ENCODE measurements around the gene SHB.
A peak's percentile ranks its signal among the peaks of the same experiment; 100 is the strongest.

SHB gene

GRCh38 chr9:37997636-37998374, 71.2 kb downstream of the SHB start:
- Histone ChIP-seq H3K9me3 (ENCODE audit: severe bottlenecking) (no peaks in the 10 kb centered on the region), H3K36me3 (ENCODE audit: low read depth) (peaks cover 14% of the 10 kb centered on the region), H3K4me3 (ENCODE audit: severe bottlenecking) (no peak overlapping the region), H3K27me3 (ENCODE audit: insufficient read depth, poor library complexity, severe bottlenecking) (no peaks in the 10 kb centered on the region), H3K4me1 (ENCODE audit: insufficient read depth, poor library complexity, severe bottlenecking) (peaks cover 46% of the 10 kb centered on the region), H3K27ac (ENCODE audit: poor library complexity, severe bottlenecking) (peak overlapping the region; percentile 95)
- ATAC-seq (ENCODE audit: low read depth) (no peak), DNase-seq (ENCODE audit: low spot score) (peak; percentile 45)
- no peak for TF ChIP-seq CTCF (IDR thresholded peaks at IDR 0.05; ENCODE audit: poor library complexity, severe bottlenecking)

- ATAC-seq (ENCODE audit: low read depth) (no peak), DNase-seq (ENCODE audit: low spot score) (no peak)
- H3K9me3 ChIP-seq (ENCODE audit: severe bottlenecking), result no peaks in the 10 kb centered on the region
- TF ChIP-seq CTCF (IDR thresholded peaks at IDR 0.05; ENCODE audit: poor library complexity, severe bottlenecking), result no peak
- peaks cover 46% of the 10 kb centered on the region for H3K4me1 ChIP-seq (ENCODE audit: insufficient read depth, poor library complexity, severe bottlenecking)
- H3K27ac ChIP-seq (ENCODE audit: poor library complexity, severe bottlenecking), result peak overlapping the region; percentile 95
- H3K27me3 ChIP-seq (ENCODE audit: insufficient read depth, poor library complexity, severe bottlenecking), result no peaks in the 10 kb centered on the region
- peaks cover 14% of the 10 kb centered on the region for H3K36me3 ChIP-seq (ENCODE audit: low read depth)
- H3K4me3 ChIP-seq (ENCODE audit: severe bottlenecking), result no peak overlapping the region
Measured at GRCh38 chr9:37996819-37997217, 72.2 kb downstream of the SHB start.

- Histone ChIP-seq H3K9me3 (ENCODE audit: severe bottlenecking) (no peaks in the 10 kb centered on the region), H3K27me3 (ENCODE audit: insufficient read depth, poor library complexity, severe bottlenecking) (no peaks in the 10 kb centered on the region), H3K4me1 (ENCODE audit: insufficient read depth, poor library complexity, severe bottlenecking) (peaks cover 46% of the 10 kb centered on the region), H3K4me3 (ENCODE audit: severe bottlenecking) (no peak overlapping the region), H3K27ac (ENCODE audit: poor library complexity, severe bottlenecking) (peak overlapping the region; percentile 95), H3K36me3 (ENCODE audit: low read depth) (peaks cover 15% of the 10 kb centered on the region)
- TF ChIP-seq CTCF (IDR thresholded peaks at IDR 0.05; ENCODE audit: poor library complexity, severe bottlenecking), result no peak
- ATAC-seq (ENCODE audit: low read depth), result no peak
- peak; percentile 38 for DNase-seq (ENCODE audit: low spot score)
Measured at GRCh38 chr9:37995961-37996818, 72.8 kb downstream of the SHB start.

- no peak for ATAC-seq (ENCODE audit: low read depth)
- DNase-seq (ENCODE audit: low spot score), result no peak
- Histone ChIP-seq H3K27ac (ENCODE audit: poor library complexity, severe bottlenecking) (peak overlapping the region; percentile 95), H3K27me3 (ENCODE audit: insufficient read depth, poor library complexity, severe bottlenecking) (no peaks in the 10 kb centered on the region), H3K36me3 (ENCODE audit: low read depth) (peaks cover 24% of the 10 kb centered on the region), H3K4me1 (ENCODE audit: insufficient read depth, poor library complexity, severe bottlenecking) (peaks cover 44% of the 10 kb centered on the region), H3K9me3 (ENCODE audit: severe bottlenecking) (no peaks in the 10 kb centered on the region), H3K4me3 (ENCODE audit: severe bottlenecking) (no peak overlapping the region)
- no peak for TF ChIP-seq CTCF (IDR thresholded peaks at IDR 0.05; ENCODE audit: poor library complexity, severe bottlenecking)
Measured at GRCh38 chr9:37995348-37995737, 73.7 kb downstream of the SHB start.

Data from RWPE2 (cell line).